CD4-positive, alpha-beta T cell treated with Interleukin-15 for 1 hour (primary cell): ENCODE results near the gene ATXN7L1.
"Not testable (repeated sequence)": the region's sequence is repeated elsewhere in the genome, so short reads cannot be mapped to it uniquely, and the experiment has no call there.

ENCODE experiments used
- DNase-seq: peaks from one replicate; pipeline ENCODE4 v3.0.0-alpha.2; 2020

Gene ATXN7L1

DNA sequence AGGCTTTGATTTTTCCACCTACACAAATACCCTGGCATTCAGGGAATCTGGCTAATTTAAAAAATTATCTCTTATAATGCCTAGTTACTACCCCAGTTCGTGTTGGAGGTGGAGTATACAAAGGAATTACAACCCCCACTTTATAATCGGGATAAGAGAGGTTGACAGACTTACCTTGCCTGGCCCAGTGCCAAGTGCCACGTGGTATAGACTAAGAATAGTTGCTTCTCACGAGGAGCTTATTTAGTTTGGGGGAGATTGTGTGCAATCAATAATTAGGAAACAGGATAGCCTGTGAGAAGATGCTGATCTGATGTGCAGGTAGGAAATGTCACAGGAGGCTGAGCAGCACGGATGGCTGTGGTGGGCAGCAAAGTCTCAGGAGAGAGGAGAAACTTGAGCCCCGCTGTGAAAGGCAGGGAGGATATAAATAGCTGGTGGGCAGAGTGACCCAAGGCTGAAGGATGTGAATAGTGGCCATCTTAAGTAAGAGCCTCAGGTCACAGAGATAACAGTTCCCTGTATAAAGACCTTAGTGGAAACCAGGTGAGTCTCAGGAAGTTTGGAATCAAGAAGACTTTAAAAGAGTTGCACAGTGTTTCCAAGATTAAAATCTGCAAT is 11.3 kb upstream of the ATXN7L1 start:
- no peak for DNase-seq

DNA sequence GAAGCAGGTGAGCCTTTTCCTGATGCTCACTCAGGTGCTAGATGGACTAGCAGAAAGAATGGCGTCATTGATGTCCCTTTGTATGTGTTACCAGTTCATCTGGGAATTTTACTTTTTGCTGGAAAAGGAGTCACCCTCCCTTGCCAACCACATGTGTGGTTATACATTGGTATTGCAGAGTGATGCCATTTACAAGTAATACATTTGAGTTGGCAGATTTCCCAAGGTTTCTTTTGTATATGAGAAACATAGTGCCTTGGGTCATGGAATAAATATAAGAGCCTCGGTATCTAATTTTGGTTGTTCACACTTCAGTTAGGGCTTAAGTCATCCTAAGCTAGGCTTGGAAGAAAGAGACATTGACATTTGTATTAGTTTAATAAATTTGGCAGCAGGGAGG is 10.4 kb upstream of the ATXN7L1 start:
- no peak for DNase-seq

DNA sequence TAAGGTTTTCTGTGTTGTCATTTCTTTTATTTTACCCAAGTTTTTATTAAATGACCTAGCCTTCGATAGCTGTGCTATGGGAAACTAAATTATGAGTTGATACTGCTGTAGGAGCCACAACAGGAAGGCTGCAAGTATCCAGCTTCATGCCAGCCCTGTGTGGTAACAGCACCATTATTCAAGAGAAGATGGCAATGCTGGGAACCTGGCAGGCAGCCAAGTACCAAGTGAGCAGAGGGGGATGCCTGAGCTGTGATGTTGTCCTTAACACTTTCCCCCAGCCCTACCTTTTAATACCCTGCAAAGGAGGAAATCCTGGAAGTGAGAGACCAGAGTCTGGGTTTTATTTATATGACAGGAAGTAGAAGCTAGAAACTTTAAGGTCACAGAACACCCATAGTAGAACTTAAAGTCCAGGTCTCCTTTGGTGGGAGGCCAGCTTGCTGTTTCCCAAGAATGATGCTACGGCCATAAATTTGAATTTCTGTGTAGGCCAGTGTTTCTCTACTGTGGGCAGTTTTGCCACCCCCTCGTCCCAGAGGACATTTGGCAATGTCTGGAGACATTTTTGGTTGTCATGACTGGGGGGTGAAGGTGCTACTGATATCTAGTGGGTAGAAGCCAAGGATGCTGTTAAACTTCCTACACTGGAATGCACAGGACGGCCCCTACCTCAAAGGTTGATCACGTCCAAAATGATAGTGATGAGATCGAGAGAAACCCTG is 9.2 kb upstream of the ATXN7L1 start:
- DNase-seq = no peak

DNA sequence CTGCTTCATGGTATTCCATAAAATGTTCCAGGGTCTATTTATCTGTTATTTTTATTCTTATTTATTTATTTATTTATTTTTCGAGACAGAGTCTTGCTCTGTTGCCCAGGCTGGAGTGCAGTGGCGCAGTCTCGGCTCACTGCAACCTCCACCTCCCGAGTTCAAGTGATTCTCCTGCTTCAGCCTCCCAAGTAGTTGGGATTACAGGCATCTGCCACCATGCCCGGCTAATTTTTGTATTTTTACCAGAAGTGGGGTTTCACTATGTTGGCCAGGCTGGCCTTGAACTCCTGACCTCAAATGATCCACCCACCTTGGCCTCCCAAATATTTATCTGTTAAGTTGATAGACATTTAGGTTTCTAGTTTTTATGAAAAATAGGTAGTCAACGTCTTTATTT is 6.8 kb upstream of the ATXN7L1 start:
- DNase-seq = not testable (repeated sequence)

DNA sequence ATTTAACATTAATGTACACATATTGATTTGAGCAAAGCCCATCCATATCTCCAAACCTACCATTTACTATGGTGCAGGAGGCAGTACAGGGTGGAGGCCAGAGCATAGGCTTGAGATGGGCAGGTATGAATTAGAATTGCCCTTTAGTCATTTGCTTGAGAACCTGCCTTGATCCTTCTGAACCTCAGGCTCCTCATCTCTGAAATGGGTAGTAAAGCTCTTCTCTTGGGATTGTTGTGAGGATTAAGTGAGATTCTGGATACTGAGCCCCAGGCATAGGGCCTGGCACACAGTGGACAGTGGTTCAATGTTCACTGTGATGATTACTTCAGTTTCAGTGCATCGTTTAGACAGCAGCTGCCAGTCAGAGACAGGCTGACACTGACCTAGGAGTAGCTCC is 5.0 kb upstream of the ATXN7L1 start:
- no peak for DNase-seq

DNA sequence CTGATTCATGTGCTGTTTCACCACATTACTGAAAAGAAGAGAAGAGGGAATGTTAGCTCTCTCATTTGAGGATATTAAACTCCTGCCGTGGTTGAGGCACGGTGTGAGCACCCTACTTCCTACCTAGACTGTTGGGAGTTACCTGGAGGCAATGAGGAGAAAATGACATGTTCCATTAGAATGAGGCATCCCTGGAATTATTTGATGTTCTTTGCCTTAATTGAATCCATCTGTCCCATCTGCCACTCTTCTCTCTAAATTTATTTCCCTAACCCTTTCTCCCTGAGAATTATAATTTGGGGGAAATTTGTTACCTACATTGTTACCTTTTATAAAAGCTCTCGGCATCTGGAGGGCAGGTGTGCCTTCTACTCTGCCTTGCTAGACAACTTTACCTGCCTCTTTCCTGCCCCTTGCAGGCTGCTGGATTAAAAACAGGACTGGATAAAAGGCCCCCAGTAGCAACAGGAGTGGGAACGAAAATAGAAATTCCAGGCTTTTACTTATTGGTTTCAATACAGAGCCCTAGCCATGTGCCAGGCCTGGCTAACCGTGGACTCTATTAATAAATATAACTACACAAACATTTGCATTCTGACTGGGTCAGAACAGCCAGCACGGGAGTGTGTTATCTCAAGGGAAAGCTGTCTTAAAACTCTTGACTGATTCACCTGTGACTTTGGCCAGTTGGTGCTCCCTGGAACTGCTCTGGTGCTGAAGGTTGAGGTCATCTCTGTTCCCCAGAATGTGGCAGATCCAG is 4.4 kb upstream of the ATXN7L1 start:
- no peak for DNase-seq

DNA sequence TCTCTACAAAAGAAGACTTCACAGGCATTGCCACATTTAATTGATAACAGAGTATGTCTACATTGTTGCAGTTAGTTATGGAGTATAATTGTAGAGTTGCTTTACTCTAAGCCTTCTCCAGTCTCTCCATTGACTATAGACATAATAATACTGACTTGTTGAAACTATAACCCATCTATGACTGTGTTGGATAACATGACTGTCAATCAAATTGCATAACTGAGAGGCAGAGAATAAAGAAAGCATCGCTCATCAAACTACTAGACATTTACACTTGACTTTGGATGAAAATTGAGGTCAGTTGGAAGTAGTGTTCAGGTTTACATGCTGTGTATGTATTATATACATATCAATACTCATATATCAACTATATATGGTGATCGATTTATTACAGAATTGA is 3.4 kb upstream of the ATXN7L1 start:
- no peak for DNase-seq

DNA sequence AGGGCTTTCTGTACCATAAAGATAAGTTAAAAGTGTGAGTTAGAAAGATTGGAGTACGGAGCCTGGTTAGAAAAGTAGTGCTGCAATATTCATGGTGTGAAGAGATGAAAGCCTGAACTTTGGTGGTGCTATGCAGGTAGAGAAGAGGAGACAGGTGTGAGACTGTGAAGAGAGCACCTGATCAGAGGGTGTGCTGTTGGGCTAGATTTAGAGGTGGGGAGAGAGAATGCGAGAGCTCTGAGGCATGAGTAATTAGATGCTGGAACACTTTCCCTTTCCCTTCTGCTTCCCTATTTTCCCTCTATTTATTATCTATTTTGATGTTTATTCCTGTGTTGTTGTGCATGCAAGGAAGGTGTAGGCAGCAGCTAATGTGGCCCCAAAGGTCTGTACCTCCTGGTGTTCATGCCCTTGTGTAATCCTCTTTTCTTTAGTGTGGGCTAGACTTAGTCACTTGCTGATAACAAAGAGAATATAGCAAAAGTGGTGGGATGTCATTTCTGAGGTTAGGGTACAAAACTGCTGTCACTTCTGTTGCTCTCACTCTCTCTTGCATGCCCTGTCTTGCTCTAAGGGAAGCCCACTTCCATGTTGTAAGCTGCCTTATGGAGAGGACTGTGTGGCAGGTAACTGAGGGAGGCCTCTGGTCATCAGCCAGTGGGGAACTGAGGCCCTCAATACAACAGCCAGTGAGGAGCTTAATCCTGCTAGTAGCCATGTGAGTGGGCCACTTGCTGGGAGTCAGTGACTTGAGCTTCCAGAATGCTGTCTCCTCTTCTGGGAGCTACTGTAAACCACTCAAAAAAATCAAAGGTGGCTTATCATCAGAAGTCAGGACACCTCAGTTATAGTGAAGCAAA is 2.6 kb upstream of the ATXN7L1 start:
- DNase-seq = no peak

DNA sequence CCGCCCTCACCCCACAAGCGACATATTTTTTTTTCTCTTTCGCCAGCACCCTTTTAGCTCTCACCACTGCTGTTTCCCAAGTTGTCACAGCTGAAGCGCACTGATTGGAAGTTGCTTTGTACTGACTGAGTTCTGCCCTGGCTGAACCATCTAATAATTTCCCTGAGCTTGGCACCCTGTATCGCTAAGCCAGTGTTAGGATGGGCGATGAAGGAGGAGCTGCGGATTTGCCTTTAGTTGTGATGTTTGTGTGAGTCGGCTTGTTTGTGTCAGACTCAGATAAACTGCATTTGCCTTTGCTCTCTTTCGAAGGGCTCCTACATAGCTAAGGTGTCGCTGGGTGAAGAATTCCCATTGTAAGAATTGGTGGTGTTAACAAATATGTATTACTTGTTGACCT is 1.3 kb upstream of the ATXN7L1 start:
- no peak for DNase-seq

DNA sequence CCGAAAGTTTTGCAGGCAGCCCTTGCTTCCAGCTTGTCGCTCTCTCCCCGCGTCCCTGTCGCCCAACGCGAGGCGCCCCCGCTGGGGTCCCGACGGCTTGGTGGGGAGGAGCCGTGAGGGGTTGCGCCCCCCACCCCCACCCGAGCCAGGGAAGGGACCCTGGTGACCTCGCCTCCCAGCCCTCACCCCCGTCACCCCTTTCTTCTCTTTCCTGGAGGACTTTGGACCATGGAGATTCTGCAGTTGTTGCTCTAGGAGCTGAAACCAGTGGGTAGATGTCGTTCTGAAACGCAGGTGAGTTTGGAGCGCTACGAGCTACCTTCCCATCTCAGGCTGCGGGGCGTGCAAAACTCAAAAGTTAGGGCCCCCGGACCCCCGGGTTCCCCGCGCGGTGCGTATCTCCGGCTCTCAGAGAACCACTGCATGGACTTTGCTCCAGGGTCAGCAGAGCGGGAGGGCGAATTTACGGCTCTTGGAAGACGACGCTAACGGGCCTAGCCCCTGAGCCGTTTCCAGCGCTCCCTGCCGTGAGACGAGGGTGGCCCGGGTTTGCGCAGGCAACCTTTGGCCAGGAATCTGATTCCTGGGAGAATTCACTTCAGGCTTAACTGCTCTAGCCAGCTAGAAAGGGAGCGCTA is 684 bp upstream of the ATXN7L1 start:
- DNase-seq = no peak

DNA sequence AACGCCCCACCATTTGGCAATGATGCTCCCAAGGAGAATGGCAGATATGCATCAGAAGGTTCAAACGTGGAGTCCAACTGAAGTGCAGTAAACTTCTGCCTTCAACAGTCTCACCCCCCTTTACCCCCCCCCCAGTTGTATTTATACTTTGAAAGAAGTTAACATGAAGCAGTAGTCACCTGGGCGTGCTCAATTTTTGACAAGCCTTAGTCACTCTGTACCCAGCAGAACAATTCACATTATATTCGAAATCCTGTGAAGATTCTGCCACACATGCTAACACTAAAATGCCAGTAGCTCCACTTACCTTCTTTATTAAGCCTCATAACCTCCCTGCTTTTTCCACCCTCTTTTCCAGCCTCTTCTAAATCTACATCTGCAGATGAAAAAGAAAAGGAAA is 894 bp downstream of the ATXN7L1 start:
- no peak for DNase-seq

DNA sequence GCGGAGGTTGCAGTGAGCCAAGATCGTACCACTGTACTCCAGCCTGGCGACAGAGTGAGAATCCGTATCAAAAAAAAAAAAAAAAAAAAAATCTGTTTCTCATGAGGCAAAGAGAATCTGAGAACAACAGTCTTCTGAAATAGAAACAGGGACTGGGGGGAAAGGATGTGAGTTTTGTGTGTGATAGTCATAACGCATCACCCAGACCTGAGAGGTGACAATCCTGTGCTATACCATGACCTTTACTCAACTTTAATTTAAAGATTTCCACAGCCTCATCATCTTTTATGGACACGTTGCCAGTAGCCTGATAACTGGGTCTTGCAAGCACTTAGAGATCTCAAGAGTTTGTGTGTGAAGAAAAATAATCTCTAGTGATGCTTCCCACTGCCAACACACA is 2.3 kb downstream of the ATXN7L1 start:
- DNase-seq = no peak

DNA sequence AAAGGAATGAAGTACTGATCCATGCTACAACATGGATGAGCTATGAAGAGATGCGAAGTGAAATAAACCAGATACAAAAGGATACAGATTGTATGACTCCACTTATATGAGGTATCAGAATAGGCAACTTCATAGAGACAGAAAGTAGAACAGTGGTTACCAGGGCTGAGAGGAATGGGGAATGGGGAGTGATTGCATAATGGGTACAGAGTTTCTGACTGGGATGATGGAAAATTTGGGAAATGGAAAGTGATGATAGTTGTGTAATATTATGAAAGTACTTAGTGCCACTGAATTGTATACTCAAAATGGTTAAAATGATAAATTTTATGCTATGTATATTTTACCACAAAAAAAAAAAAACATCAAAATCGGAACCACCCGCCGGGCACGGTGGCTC is 3.9 kb downstream of the ATXN7L1 start:
- no peak for DNase-seq

DNA sequence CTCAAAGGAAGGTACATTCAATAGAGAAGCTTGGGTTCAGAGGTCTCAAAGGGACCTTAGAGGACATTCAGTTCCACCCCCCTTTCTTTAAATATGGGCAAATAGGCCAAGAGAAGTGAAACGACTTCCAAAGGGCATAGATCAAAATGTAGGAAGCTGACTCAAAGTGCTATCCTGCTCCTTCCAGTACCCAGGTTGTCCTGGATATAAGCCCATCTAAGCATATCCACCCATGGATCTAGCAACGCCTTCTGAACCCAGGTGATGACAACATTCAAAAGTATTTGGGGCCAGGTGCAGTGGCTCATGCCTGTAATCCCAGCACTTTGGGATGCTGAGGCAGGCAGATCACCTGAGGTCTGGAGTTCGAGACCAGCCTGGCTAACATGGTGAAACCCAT is 5.3 kb downstream of the ATXN7L1 start:
- DNase-seq = no peak

DNA sequence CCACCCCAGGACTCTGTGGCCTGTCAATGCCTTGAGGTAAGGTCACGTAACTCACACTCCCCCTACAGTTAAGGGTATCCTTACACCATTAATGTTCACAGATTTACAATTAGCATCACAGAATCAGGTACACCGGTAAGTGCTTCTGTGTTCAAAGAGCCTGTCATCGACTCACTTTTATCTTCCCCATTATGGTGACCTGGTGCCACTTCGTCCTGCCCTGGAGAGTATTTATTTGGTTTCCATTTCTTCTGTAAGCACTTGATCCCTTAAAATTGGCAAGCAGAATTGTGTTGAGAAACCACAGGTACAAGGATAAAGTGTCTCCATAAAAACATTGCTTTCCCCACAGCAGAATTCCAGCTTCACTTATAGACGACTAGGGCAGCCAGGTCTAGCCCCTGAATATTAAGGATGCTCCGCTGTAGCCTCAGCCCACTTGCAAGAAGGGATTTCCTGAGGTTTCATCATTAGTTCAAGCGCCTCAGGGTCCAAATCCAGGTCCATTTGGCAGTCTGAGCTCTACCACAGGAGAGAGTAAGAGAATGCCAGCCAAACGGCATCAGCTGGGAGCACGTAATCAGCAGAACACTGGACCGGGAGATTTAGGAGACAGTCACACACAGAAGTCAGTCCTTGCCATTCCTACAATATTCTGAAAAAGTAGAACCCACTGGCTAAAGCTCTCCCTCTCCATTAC is 10.1 kb downstream of the ATXN7L1 start:
- DNase-seq = no peak

DNA sequence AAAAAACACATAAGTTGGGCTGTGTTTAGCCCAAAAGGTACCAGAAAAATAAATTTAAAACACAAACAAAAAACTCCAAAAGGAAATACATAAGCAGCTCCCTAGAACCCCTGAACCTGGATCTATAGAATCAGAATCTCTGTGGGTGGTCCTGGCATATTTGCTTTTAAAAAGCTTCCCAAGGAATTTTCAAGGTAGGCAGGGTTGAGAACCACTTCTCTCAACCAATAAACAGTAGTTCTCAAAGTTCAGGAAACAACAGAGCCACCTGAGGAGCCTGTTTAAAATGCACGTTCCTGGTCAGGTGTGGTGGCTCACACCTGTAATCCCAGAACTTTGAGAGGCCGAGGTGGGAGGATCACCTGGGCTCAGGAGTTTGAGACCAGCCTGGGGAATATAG is 12.5 kb downstream of the ATXN7L1 start:
- no peak for DNase-seq

DNA sequence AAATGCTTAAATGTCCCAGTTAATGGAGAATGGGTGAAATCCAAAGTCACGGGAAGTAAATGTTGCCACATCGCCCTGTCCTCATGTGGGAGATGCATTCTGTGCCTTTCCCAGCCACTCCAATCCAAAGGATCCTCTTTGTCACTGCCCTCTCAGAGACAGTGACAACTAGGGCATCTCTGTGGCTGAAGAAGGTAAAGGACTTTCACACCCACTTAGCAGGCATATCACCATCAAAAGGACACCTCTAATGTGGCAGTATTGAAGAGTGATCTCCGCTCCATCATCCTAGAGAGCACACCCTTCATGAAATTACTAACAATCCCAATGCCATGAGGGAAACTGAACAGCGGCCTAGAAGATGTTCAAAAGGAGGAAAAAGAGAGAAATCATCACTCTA is 13.6 kb downstream of the ATXN7L1 start:
- DNase-seq = no peak

DNA sequence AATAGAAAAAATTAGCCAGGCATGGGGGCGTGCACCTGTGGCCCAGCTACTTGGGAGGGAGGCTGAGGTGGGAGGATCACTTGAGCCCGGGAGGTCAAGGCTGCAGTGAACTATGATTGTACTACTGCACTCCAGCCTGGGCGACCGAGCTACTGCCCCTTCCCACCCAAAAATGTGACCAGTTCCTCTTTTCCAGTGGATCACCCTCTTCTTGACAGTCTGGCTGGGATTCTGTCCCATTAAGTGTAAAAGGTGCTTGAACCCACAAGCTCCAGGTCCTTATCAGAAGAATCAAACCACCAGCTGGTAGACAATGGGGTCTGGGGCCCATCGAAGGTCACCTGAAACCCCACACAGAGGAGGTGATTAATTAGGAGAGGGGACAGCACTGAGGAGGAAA is 14.1 kb downstream of the ATXN7L1 start:
- no peak for DNase-seq

DNA sequence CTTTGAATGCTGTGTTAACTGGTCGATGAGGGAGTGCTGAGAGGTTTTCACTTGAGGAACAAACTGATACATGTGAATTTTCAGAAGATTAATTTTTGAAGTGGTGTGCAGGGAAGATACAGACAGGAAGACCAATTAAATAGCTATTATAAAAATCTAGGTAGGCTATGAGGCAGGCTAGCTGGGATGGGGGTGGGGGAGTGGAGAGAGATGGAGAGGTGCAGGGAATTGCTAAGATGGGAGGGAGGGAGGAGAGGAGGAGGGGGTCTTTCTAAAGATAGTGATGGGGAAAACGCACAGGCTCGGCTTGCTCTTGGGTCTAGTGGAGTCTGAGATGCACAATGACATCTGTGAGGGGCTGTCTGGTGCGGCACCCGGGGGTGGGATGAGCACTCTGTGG is 15.2 kb downstream of the ATXN7L1 start:
- DNase-seq = no peak

DNA sequence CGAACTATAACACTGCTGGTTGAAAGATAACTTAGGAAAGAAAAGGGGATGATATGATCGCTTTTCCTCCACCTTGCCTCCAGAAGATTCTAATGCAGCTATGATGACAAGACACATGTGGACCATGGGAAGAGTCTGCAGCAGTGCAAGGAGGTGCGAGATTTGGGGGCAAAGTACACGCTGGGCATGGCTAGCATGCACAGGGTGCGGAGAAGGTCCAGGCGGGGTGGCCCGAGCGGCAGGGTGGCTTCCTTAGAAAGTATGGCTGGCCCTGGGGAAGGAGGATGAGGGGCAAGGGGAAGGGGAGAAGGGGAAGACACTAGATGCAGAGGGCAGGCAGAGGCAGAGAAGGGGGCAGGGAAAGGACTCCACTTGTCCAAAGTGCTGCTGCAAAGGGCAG is 15.6 kb downstream of the ATXN7L1 start:
- DNase-seq = no peak

DNA sequence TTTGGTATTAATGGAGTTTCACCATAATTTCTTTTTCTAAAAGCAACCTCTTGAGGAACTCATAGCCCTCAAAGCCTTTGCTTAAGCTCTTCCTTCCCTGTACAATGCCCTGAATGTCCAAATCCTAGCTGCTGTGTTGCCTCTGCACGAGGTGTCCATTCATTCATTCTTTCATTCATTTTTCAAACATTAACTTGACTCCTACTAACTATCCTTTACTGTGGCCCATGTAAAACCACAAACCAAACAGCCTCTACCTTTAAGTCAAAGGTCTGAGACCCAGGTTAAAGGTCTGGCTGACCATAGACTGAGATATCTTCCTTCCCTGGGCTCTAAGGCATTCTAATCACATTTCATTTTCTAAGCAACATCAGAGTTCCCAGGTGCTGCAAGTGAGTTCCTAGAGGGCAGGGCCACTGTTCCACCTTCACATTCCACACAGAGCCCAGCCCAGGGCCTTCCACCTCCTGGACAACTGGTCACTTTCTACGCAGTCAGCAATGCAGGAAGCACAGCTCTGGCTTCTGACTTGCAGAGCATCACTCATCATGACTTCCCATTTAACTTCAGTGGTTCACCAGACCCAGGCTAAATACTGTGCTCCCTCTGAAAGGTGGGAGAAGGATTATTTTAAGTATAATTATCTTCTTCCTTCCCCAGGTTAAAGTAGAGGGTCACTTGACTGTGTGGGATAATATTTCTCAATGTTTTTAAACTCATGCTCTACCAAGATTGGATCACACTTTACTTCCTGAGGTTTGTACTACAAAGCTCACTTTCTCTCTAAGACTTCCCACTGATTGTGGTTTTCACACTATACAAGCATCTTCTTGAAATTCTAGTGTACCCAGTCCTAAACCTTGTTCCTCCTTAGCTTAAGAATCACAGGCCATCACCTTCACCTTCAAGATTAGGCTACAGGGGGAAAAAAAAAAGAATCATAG is 19.1 kb downstream of the ATXN7L1 start:
- DNase-seq = no peak
